A673 (cell line): Measurements from ENCODE around the gene FRMD3.

Experiments used
- CTCF ChIP-seq: fragments of 300-800, 200-600 bp; sonication (generic); conservative IDR thresholded peaks from 2 replicates; pipeline ENCODE4 v1.5.1; 2017; ENCODE audit warnings: low read depth, mild to moderate bottlenecking, antibody characterized with exemption, low read length, moderate library complexity, mixed read lengths
- EZH2 ChIP-seq: fragments of 200-600 bp; sonication (generic); IDR thresholded peaks from 2 replicates; pipeline ENCODE4 v1.6.1; 2017; ENCODE audit warnings: borderline replicate concordance, low read depth, mild to moderate bottlenecking, mixed read lengths, antibody characterized with exemption, low read length; ENCODE audit not compliant: poor library complexity, severe bottlenecking

- no peak for TF ChIP-seq CTCF
- no peak for TF ChIP-seq EZH2
These were observed 65.4 kb downstream of the FRMD3 start for GRCh38 chr9:83472764-83473163.
